Prostate gland (tissue), 2 donors: Measurements from ENCODE around the gene CNGA2. TPM values are rescaled to one million over a fixed set of nuclear protein-coding genes. Genes with fewer than 3 reads are reported as not detected.

Source experiments
- DNase-seq: peaks from one replicate; pipeline ENCODE4 v3.0.0-alpha.2; 2019; ENCODE audit warnings: low spot score
- H3K27ac ChIP-seq, 2 donors: fragments of 200-600 bp; sonication (generic); 2 replicates each; pipeline ENCODE4 v1.5.1; 2017 to 2019
- H3K27me3 ChIP-seq: fragments of 200-600 bp; sonication (generic); replicated peaks from 2 replicates; pipeline ENCODE4 v1.5.1; 2019; ENCODE audit not compliant: insufficient read depth
- H3K36me3 ChIP-seq, 2 donors: fragments of 200-600 bp; sonication (generic); 1 replicate in 1 of 2; 2 replicates in 1 of 2; pipeline versions ENCODE4 v1.5.1 to v1.8.1; 2017 to 2019
- H3K4me1 ChIP-seq: fragments of 200-600 bp; sonication (generic); replicated peaks from 2 replicates; pipeline ENCODE4 v1.5.1; 2019
- H3K4me3 ChIP-seq, 2 donors: fragments of 200-600 bp; sonication (generic); 2 replicates each; pipeline ENCODE4 v1.5.1; 2017 to 2019
- H3K9me3 ChIP-seq: fragments of 200-600 bp; sonication (generic); 2 replicates; pipeline ENCODE4 v1.5.1; 2017
- POLR2A ChIP-seq: fragments of 450-650 bp; IDR thresholded peaks from one replicate; pipeline ENCODE4 v1.6.1; 2016; ENCODE audit warnings: antibody characterized with exemption, mild to moderate bottlenecking
- POLR2AphosphoS5 ChIP-seq: sonication (generic); formaldehyde crosslinking; IDR thresholded peaks from one replicate; pipeline ENCODE4 v1.6.1; 2017; ENCODE audit warnings: antibody characterized with exemption
- WGBS: methylation state at CpG from one replicate; pipeline ENCODE4 v1.1.5; 2018; 5-methylcytosine and 5-hydroxymethylcytosine counted together
- intact Hi-C: fragments of 100-400 bp; cut with DNase I; formaldehyde crosslinking; loops from one replicate; pipeline ENCODE4 v1.14.2; 2022
- total RNA-seq, 2 donors: library from RNA; depleted of rRNA; stranded (reverse); fragments of >200 nt; gene quantifications; one replicate each; pipeline ENCODE4 v1.1.0, GENCODE V29; 2016
- TF ChIP-seq, protein P1 (sequence below), 4 experiments: fragments of 200-600 bp in 2 of 4; fragments of 450-650 bp in 2 of 4; sonication (generic) in 2 of 4; IDR thresholded peaks; 1 replicate in 3 of 4; 2 replicates in 1 of 4; pipeline ENCODE4 v1.5.1; 2016 to 2019; ENCODE audit warnings: antibody characterized with exemption in 4 of 4, mild to moderate bottlenecking in 2 of 4, moderate library complexity in 2 of 4

The CNGA2 gene
- under 1 TPM in 1 of 2 donors, not detected in 1; 0.80 TPM for total RNA-seq

GRCh38 chrX:151734446-151734845, at the start of gene CNGA2:
TSS of gene CNGA2 (plus strand) at chrX:151734746. CDS start at chrX:151738484, 3,738 bp downstream.
- H3K9me3 ChIP-seq: no peaks in the 10 kb centered on the region
- no peak for DNase-seq
- no peaks in the 10 kb centered on the region for H3K27me3 ChIP-seq
- TF ChIP-seq POLR2AphosphoS5: no peak
- no peak for TF ChIP-seq POLR2A
- no peak within 1 kb of the TSS for H3K4me3 ChIP-seq
- no peaks in the 10 kb centered on the region for H3K4me1 ChIP-seq
- intact Hi-C loops: no loop called here
- H3K27ac ChIP-seq: no peak within 1 kb of the TSS
- 90% methylated on average over 4 of the region's 4 CpGs for WGBS
- H3K36me3 ChIP-seq: no peaks in the 10 kb centered on the region

GRCh38 chrX:151687635-151688034, 46.9 kb upstream of the CNGA2 start:
- Histone ChIP-seq H3K27me3 (no peaks in the 10 kb centered on the region), H3K9me3 (no peaks in the 10 kb centered on the region), H3K36me3 (no peaks in the 10 kb centered on the region), H3K27ac (no peak overlapping the region), H3K4me1 (no peaks in the 10 kb centered on the region), H3K4me3 (no peak overlapping the region)
- TF ChIP-seq, protein P1, sequence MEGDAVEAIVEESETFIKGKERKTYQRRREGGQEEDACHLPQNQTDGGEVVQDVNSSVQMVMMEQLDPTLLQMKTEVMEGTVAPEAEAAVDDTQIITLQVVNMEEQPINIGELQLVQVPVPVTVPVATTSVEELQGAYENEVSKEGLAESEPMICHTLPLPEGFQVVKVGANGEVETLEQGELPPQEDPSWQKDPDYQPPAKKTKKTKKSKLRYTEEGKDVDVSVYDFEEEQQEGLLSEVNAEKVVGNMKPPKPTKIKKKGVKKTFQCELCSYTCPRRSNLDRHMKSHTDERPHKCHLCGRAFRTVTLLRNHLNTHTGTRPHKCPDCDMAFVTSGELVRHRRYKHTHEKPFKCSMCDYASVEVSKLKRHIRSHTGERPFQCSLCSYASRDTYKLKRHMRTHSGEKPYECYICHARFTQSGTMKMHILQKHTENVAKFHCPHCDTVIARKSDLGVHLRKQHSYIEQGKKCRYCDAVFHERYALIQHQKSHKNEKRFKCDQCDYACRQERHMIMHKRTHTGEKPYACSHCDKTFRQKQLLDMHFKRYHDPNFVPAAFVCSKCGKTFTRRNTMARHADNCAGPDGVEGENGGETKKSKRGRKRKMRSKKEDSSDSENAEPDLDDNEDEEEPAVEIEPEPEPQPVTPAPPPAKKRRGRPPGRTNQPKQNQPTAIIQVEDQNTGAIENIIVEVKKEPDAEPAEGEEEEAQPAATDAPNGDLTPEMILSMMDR (IDR thresholded peaks at IDR 0.05): no peak
- TF ChIP-seq POLR2AphosphoS5 (no peak), POLR2A (no peak)
- DNase-seq: no peak
- intact Hi-C loops: no loop called here

GRCh38 chrX:151688695-151689094, 45.9 kb upstream of the CNGA2 start:
- Histone ChIP-seq H3K4me1 (no peaks in the 10 kb centered on the region), H3K27me3 (no peaks in the 10 kb centered on the region), H3K9me3 (no peaks in the 10 kb centered on the region), H3K4me3 (no peak overlapping the region), H3K27ac (no peak overlapping the region), H3K36me3 (no peaks in the 10 kb centered on the region)
- TF ChIP-seq, protein P1 (IDR thresholded peaks at IDR 0.05): no peak
- TF ChIP-seq POLR2A (no peak), POLR2AphosphoS5 (no peak)
- DNase-seq: no peak
- intact Hi-C loops: no loop called here

DNA sequence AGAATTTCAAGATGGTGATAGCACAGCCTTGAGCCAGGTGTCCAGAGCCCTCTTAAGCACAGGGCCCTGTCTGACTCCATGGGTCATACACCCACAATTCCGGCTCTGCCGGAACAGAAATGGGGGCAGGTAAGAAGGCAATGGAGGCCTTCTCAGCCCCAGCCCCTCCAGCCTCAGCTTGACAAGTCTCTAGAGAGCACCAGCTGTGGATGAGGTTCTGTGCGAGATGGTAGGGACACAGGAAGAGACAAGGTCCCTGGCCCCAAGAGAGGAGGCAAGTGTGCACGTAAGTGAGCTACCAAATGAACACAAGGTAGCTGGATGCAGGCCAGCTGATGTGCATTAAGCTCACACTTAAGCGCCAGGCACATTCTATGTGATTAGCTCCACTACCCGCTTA, 41.7 kb upstream of the CNGA2 start:
- Histone ChIP-seq H3K27me3 (no peaks in the 10 kb centered on the region), H3K36me3 (no peaks in the 10 kb centered on the region), H3K27ac (no peak overlapping the region), H3K4me1 (no peaks in the 10 kb centered on the region), H3K4me3 (no peak overlapping the region), H3K9me3 (no peaks in the 10 kb centered on the region)
- TF ChIP-seq, protein P1 (IDR thresholded peaks at IDR 0.05): no peak
- no peak for TF ChIP-seq POLR2A
- TF ChIP-seq POLR2AphosphoS5: no peak
- intact Hi-C loops: no loop called here
- DNase-seq: no peak
- 100% methylated on average over 4 of the region's 6 CpGs for WGBS

- no peak overlapping the region for H3K27ac ChIP-seq
- no peaks in the 10 kb centered on the region for H3K9me3 ChIP-seq
- 72% methylated on average over 12 of the region's 12 CpGs for WGBS
- no peaks in the 10 kb centered on the region for H3K36me3 ChIP-seq
- intact Hi-C loops: no loop called here
- TF ChIP-seq POLR2A (no peak), POLR2AphosphoS5 (no peak)
- TF ChIP-seq, protein P1 (IDR thresholded peaks at IDR 0.05): no peak
- H3K4me1 ChIP-seq: no peaks in the 10 kb centered on the region
- no peak overlapping the region for H3K4me3 ChIP-seq
- no peak for DNase-seq
- H3K27me3 ChIP-seq: no peaks in the 10 kb centered on the region
Measured at GRCh38 chrX:151694121-151694520, 40.4 kb upstream of the CNGA2 start.
